COR-L47 (cell line): ENCODE results near the gene CLRN1.
"Not testable (repeated sequence)": the region's sequence is repeated elsewhere in the genome, so short reads cannot be mapped to it uniquely, and the experiment has no call there.

Source experiments
- DNase-seq: peaks from one replicate; lab custom pipeline; 2025; lab: John Stamatoyannopoulos, UW

The CLRN1 gene, protein sequence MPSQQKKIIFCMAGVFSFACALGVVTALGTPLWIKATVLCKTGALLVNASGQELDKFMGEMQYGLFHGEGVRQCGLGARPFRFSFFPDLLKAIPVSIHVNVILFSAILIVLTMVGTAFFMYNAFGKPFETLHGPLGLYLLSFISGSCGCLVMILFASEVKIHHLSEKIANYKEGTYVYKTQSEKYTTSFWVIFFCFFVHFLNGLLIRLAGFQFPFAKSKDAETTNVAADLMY

DNA sequence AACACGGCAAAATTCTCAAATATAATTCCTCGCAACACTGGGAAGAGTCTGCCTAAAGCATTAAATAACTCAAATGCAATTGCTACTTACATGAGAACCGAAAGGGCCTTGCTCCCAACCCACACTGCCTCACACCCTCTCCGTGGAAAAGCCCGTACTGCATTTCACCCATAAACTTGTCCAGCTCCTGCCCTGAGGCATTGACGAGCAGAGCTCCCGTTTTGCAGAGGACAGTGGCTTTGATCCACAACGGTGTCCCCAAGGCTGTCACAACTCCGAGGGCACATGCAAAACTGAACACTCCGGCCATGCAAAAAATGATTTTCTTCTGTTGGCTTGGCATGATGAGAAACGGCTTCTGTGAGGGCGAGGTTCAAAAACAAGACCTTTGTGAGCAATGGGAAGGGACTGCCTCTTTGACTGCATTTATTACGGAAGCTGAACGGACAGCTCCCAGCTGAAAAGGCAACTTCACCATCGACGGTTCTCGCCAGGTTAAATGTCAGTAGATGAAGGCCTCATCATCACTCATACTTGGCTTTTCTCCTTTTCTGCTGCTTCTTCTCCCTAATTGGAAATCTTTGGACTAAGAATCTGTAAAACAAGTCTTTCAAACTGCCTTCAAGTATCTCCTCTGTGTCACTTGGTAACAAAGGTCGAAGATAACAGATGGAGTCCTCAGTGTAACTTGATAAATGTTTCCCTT, at the start of gene CLRN1:
TSS of gene CLRN1 (minus strand) at position 362 of the 706 bp plus-strand sequence. CDS start at position 343, 19 bp downstream.
- no peak for DNase-seq

DNA sequence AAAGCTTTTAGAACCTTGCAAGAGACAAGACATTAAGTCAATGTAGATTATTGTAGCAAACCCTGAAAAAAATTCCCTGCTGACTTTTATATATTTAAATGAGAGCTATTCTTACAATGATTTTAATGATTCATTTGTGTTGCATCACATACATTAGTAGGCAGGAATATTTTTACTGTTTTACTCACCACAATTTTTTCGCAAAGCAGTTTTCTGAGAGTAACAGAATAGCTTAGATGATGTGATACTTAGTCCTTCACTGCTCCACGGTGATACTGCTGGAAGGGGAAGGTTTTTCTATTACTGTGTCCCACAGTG, 43.9 kb upstream of the CLRN1 start:
- no peak for DNase-seq

DNA sequence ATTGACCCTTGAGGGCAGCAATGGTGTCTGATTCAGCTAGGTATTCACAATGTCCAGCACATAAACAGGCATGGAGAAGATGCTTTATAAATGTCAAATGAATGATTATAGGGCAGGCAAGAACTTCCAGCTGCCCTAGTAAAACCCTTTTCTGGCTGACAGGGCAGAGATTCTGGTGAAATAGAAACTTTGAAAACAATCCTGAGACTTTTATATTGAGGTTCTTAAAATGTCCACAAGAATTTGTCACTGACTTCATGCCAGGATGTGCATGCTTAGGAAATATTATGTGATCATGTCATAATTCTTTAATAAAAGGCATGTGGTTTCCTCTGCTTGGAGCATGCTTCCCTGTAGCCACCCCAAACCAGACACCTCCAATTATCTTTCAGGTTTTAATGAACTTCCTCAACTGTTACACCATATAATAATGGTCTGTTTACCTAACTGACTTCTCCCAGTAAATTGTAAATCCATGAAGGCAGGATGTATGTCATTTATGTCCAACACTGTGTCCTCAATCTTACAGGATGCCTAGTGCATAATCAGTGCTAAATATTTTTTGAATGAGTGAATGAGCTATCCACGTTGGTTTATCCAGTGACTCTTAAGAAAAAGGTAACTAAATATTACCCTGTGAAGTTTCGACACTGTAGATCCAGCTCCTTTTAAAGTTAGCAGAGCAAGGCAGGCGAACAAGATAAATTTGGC, 43.4 kb upstream of the CLRN1 start:
- peak; percentile 11 for DNase-seq

DNA sequence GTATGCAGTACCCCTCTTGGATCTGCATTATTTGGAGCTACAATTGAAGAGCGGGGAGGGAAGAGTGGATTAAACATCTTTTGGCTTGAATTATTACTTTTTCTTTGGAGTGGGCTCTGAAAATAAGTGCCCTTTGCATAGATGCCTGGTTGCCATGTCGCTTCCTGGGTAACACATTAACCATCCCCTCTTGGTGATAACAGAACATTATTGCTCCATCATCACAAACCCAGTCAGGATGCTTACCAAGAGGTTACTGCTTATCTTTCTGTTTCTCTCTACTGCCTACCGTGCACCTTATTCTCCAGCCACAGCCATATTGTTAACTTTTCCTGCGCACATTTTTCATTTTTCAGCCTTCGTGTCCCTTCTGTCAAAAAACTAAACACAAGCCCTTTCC, 42.7 kb upstream of the CLRN1 start:
- DNase-seq, result no peak

DNA sequence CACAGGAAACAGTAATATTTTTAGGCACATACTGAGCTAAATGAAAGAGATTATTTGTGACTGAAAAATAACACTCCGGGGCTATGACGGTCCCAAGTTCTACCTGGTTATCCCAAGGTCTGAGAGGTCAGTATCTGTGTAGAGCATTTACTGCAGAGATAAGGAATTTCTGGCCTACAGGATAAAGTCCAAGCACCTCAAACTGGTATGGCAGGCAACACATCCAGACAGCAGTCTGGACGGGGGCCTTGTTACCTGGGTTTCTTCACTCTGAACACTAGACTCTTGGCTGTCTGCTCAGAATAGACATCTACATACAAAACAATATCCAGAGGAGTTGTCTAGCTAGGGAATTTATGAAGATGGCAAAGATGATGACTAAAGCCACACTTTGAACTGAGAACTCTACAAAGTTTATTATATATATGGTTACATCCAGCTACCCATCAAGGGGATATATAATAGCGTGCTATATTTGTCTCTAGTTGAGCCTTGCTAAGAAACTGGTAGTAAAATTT, 42.0 kb upstream of the CLRN1 start:
- DNase-seq, result no peak

DNA sequence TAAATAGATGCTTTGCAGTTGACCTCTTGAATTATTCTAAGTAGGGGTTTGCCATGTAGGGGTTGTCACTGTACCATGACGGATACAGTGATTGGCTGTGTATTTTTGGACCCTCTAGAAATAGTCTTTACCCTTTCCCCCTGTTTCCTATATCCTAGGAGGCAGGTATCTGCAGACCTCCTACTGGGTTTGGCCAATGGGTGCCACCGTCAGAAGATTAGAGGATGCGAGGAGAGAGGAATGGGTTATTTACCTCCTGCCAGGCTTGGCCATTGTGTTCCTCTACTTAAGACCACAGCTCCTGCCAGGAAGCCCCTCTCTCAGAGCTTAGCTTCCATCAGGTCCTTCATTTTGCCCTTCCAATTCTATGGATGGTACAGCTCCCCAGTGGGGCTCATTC, 40.2 kb upstream of the CLRN1 start:
- DNase-seq, result peak; percentile 24

DNA sequence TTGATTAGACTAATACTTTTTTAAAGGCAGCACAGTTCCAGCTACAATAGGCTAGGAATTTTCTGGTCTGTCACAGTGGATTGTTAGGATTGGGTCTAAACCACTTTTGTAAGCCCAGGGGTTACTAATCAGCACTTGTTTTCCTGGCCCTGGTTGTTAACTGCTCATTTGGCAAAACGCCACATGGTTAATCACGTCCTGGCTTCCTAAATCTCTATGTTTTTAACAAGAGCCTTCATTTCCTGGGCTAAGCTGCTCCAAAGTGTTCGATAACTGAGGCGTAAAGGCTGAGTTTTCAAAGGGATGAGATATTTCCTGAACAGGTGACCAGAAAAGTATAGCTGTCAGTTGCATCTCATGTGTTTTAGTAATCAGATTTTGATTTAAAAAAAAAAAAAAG, 38.9 kb upstream of the CLRN1 start:
- peak; percentile 95 for DNase-seq

DNA sequence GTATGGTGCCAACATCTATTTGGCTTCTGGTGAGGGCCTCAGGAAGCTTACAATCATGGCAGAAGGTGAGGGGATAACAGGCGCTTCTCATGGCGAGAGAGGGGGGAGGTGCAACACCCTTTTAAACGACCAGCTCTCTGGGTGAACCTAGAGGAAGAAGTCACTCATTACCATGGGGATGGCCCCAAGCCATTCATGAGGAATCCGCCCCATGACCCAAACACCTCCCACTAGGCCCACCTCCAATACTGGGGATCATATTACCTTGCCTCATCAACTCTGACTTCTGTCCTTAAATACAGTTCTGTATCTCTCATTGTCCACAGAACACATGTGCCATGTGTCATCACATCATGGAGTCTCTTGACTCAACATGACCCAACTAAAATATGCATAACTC, 37.5 kb upstream of the CLRN1 start:
- no peak for DNase-seq

DNA sequence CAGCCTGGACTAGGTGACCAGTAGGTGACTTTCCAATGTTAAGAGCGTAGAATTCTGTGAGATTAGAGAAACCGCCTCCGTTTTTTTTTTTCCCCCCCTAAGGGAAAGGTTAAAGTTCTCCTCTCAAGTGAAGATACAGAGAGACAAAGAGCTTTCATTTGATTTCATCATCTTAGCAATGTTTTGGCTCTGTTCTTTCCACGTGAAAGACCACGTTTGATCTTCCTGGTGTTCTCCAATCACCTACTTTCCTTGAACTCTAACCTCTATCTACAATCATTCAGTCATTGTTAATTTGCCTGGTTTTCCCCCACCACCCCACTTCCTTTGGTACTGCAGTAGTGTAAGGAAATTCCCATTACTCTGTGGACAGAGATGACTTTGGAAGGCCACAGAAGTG, 36.9 kb upstream of the CLRN1 start:
- no peak for DNase-seq

DNA sequence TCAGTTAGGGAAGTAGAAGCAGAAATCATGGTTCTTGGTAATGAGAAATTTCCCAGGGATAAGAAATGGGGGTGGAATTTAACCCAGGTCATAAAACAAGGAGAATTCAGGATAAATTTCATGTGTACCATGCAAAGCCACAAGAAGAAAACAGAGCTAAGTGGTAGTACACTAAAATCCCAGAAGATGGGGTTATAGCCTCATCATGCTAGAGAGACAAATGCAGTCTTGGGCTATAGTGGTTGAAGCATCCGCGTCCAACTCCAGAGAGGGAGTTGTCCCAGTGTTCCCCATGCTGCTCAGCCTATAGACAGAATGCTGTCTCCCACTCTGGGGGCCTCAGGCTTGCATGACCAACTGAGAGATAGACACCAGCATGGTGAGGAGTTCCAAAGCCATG, 36.2 kb upstream of the CLRN1 start:
- peak; percentile 57 for DNase-seq

DNA sequence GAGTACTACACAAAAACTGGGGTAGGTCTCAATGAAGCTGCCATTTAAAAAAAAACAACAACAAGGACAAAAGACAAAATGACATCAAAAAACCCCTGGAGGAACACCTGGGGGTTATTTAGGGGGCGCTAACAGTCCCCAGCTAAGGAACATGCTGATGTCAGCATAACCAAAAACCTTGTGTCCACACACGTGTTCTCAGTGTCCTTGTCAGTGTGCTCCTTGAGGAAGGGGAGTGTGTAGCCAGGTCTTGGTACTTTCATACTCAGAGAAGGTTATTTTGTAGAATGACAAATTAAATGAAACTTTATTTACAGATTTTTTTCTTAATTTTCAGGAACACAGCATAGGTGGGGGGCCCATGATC, 31.2 kb upstream of the CLRN1 start:
- no peak for DNase-seq

DNA sequence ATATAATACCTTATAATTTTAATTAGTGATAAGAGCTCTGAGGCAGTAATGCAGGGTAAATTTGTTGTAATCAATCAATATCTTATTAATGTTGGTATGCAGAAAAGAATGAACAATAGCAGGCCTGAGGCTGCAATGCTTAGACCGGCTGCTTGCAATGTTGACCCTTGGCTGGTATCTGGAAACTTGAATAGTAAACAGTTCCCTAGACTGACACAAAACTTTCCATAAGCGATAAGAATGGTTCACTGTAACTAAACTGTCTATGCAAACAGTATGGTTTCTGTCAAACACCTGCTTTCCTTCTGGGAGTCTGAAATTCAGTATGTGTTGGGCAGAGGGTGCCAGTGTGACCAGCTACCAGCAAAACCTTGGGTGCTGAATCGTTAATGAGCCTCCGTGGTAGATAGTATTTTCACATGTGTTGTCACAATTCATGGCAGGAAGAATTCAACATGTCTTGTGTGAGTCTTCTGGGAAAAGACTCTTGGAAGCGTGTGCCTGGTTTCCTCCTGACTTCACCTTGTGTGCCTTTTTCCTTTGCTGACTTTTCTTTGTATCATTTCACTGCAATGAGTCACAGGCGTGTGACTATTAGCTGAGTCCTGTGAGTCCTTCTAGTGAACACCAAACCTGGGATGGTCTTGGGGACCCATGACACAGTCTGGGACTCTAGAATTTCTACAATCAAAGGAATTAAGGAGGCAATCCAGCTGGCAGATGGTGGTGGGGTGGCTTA, 30.7 kb upstream of the CLRN1 start:
- no peak for DNase-seq

DNA sequence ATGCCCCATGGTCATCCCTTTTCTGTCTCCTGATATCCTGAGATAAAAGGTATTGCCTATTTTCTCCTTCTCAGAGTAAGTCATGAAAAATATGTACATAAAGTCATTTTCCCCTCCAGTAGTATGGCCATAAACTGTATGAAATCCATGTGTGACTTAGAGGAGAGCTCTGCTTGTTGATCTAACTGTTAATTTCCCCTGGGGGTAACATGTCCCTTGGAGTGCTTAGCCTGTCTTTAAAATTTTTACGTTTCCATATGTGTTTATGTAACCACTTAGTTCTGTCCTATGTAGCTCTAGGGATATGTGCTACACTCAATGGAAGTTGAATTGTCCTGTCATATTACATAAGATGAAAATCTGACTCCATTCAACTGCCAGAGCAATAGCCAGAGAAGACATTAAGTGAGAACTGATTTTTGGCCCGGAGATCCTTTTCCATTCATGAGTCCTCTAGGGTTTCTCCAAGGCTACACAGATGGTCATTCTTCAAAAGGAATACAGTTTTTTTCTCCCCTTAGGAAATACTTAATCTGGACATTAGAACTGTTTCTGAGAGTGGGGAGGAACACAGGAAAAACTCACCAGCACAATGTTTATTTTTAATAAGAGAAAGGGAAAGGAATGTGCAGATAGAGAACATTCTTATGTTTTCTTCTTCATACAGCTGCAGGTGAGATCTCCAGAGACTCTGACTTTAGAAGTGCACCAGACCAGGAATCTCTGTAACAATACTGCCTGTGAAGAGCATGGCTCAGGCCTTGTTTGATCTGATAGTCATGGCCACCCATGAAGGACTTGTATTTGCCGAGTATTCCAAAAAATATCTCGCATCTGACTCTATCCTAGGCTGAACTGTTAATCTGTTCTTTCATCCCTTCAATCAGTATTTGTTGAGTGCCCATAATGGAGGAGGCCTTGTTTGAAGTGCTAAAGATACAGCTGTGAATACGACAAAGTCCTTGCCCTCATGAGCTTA, 29.8 kb upstream of the CLRN1 start:
- no peak for DNase-seq

DNA sequence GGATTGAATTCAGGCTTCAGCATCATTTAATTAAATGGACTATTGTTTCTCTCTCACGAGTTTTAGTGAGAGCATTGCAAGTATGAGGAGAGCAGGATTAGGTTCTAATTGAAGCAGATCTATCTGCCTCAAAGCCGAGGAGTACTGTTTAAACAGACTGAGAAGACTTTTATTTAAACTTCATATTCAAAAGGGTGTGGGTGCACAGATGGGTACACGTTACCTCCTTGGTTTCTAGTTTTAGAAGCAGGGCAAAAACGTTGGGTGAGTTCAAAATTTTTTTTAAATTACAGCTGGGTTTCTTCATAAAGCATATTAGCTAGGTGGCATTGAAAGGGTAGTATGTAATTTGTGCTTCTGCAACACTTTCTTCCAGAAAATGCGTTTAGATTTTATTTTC, 26.5 kb upstream of the CLRN1 start:
- DNase-seq, result no peak

DNA sequence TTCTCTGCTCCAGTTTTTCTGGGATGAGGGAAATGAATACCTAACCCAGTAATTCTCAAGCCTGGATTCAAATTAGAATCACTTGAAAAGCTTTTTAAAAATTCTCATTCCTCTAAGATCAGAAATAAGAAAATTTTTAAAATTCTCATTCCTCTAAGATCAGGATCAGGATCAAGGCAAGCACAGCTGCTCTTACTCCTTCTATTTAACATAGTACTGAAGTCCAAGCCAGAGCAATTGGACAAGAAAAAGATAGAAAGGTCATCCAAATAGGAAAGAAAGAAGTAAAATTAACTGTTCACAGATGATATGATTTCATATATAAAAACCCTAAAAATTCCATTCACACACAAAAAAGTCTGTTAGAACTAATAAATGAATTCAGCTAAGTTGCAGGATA, 24.2 kb upstream of the CLRN1 start:
- no peak for DNase-seq

DNA sequence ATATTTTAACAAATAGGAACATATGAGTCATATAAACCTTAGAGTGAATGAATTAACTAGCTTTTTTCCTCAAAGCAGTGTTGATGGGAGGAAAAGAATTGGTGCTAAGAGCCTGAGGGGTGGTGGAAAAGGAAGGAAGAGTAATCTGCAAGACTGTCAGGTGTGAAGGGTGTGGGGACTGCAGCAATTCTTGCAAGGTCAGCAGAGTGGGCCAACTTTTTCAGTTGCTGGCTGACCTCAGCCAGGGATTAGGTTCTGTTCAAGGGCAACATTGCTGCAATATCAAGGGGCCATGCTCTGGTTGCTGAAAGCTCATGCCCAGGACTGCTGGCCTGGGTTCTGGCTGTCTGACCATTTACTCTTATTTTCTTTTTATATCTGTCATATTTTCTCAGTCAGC, 23.0 kb upstream of the CLRN1 start:
- no peak for DNase-seq

DNA sequence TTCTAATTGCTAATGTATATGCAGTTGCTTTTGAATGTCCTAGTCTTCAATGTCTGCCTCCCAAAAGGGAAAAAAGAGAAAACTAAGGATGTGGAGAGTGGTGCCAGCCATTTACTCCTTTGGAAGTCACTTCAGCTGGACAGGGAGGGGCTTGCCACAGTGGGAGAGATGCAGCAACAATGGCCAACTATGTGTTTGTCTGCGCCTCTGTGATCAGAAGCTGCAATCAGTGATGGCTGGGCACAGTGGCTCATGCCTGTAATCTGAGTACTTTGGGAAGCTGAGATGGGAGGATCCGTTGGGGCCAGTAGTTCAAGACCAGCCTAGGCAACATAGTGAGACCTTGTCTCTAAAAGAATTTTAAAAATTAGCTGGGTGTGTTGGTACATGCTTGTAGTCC, 16.7 kb upstream of the CLRN1 start:
- DNase-seq, result no peak

DNA sequence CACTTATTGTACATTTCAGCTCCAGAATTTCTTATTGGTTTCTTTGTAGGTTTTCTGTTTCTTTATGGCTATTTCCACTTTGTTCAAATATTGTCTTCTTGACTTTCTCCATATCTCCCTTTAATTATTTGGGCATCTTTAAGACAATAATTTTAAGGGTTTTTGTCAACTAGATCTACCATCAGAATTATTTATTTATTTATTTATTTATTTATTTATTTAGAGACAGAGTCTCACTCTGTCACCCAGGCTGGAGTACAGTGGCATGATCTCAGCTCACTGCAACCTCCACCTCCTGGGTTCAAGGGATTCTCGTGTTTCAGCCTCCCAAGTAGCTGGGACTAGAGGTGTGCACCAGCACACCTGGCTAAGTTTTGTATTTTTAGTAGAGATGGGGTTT, 15.9 kb upstream of the CLRN1 start:
- DNase-seq, result not testable (repeated sequence)

DNA sequence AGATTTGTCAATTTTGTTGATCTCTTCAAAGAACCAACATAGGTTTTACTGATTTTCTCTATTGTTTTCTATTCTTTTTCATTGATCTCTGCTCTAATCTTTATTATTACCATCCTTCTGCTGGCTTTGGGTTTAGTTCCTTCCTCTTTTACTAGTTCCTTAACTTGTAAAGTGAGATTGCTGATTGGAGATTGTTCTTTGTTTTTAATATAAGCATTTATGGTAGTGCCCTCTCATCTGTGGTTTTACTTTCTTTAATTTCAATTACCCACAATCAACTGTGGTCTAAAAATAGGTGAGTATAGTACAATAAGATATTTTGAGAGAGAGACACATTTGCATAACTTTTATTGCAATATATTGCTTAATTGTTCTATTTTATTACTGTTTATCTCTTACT, 13.2 kb upstream of the CLRN1 start:
- DNase-seq, result no peak

DNA sequence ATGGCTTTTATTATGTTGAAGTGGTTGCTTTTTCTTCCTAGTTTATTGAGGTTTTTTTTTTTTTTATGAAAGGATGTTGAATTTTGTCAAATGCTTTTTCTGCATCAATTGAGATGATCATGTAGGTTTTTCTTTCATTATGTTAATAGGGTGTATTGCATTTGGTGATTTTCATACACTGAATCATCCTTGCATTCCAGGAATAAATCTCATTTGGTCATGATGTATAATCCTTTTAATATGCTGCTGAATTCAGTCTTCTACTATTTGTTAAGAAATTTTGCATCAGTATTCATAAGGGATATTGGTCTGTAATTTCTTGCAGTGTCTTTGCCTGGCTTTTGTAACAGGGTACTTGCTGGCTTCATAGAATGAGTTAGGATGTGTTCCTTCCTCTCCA, 11.5 kb upstream of the CLRN1 start:
- no peak for DNase-seq

DNA sequence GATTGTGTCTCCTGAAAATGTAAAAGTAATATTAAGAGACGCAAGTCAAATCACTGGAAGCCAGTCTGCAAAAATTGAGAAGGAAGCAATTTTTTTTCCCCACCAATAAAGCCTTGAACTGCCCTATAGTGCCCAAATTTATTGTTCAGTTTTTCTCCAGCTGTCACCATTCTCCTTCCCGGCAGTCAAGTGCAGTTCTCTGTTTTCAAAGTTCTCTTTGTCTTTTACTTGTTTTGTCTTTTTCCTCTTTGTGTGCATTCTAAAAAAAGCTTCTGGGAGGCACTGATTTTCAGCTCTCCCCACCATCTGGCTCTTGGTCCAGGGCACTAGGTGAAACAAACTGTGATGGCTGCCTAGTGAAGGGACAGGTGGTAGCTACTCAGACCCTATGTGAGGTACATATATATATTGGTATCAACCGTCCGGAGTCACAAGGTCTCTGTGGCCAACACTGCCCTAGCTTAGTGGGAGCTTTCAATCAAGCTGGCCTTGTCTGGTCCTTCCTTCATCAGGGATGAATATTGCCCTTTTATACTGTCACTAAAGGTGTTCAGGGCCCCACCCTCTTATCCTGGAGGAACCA, 6.1 kb upstream of the CLRN1 start:
- DNase-seq, result no peak
